Neural cell (in vitro differentiated cells): ENCODE data around the gene GGA1. TPM values are rescaled to one million over a fixed set of nuclear protein-coding genes. Genes with fewer than 3 reads are reported as not detected.
A peak's percentile ranks its signal among the peaks of the same experiment; 100 is the strongest.
"Not testable (repeated sequence)": the region's sequence is repeated elsewhere in the genome, so short reads cannot be mapped to it uniquely, and the experiment has no call there.

Experiments used
- H2AFZ ChIP-seq: fragments of 200-600, 300-800 bp; sonication (generic), shearing (Covaris generic); 2 replicates; pipeline ENCODE4 v1.6.0; 2014; ENCODE audit warnings: low read depth, mild to moderate bottlenecking, antibody characterized with exemption, low read length, moderate library complexity
- H3F3A ChIP-seq: fragments of 200-600 bp; shearing (Covaris generic); 2 replicates; pipeline ENCODE4 v1.6.1; 2016; ENCODE audit warnings: mild to moderate bottlenecking, moderate library complexity, mixed read lengths, antibody characterized with exemption, low read length; ENCODE audit not compliant: insufficient read depth, poor library complexity, severe bottlenecking
- H3K27ac ChIP-seq: fragments of 200-600, 300-800 bp; sonication (generic), shearing (Covaris generic); 2 replicates; pipeline ENCODE4 v1.5.1; 2014; ENCODE audit warnings: mild to moderate bottlenecking, low read length, moderate library complexity
- H3K27me3 ChIP-seq: fragments of 300-800, 200-600 bp; sonication (generic), shearing (Covaris generic); 2 replicates; pipeline ENCODE4 v1.6.0; 2014; ENCODE audit warnings: mild to moderate bottlenecking, low read depth, low read length, moderate library complexity; ENCODE audit not compliant: insufficient read depth
- H3K36me3 ChIP-seq: fragments of 300-800, 200-600 bp; sonication (generic), shearing (Covaris generic); 2 replicates; pipeline ENCODE4 v1.5.1; 2014; ENCODE audit warnings: mild to moderate bottlenecking, antibody characterized with exemption, low read length, moderate library complexity; ENCODE audit not compliant: insufficient read depth
- H3K4me2 ChIP-seq: fragments of 300-800, 200-600 bp; sonication (generic), shearing (Covaris generic); 2 replicates; pipeline ENCODE4 v1.6.0; 2014; ENCODE audit warnings: mild to moderate bottlenecking, low read length
- H3K4me3 ChIP-seq: fragments of 300-800, 200-600 bp; sonication (generic), shearing (Covaris generic); 2 replicates; pipeline ENCODE4 v1.5.1; 2014; ENCODE audit warnings: mild to moderate bottlenecking, low read length, moderate library complexity
- H3K79me2 ChIP-seq: fragments of 200-600 bp; shearing (Covaris generic); replicated peaks from 2 replicates; pipeline ENCODE4 v1.6.0; 2014; ENCODE audit warnings: mild to moderate bottlenecking, low read length, moderate library complexity; ENCODE audit not compliant: insufficient read depth
- H3K9ac ChIP-seq: fragments of 300-800, 200-600 bp; sonication (generic), shearing (Covaris generic); 2 replicates; pipeline ENCODE4 v1.6.1; 2016; ENCODE audit warnings: mild to moderate bottlenecking, low read length, mixed read lengths
- H3K9me2 ChIP-seq: fragments of 200-600 bp; shearing (Covaris generic); 2 replicates; pipeline ENCODE4 v1.6.1; 2016; ENCODE audit warnings: mild to moderate bottlenecking, low read length, mixed read lengths; ENCODE audit not compliant: insufficient read depth
- H3K9me3 ChIP-seq: fragments of 200-600, 300-800 bp; sonication (generic), shearing (Covaris generic); 2 replicates; pipeline ENCODE4 v1.6.1; 2016; ENCODE audit warnings: mild to moderate bottlenecking, mixed run types, low read length, moderate library complexity, mixed read lengths
- H4K20me1 ChIP-seq: fragments of 200-600 bp; shearing (Covaris generic); 2 replicates; pipeline ENCODE4 v1.6.1; 2016; ENCODE audit warnings: mild to moderate bottlenecking, mixed run types; ENCODE audit not compliant: insufficient read depth
- CTCF ChIP-seq: fragments of 450-650 bp; IDR thresholded peaks from 2 replicates; pipeline ENCODE4 v1.5.1; 2014; ENCODE audit warnings: antibody characterized with exemption, mild to moderate bottlenecking, moderate library complexity; ENCODE audit not compliant: poor library complexity, severe bottlenecking
- EZH2 ChIP-seq: fragments of 200-600, 300-800 bp; shearing (Covaris generic), sonication (generic); IDR thresholded peaks from 2 replicates; pipeline ENCODE4 v1.6.1; 2014; ENCODE audit warnings: antibody characterized with exemption, low read length, borderline replicate concordance, mild to moderate bottlenecking; ENCODE audit not compliant: insufficient read depth, poor library complexity, severe bottlenecking
- MXI1 ChIP-seq: fragments of 450-650 bp; conservative IDR thresholded peaks from 2 replicates; pipeline ENCODE4 v1.6.1; 2014; ENCODE audit warnings: antibody characterized with exemption, mild to moderate bottlenecking; ENCODE audit not compliant: poor library complexity, severe bottlenecking
- POLR2AphosphoS5 ChIP-seq: IDR thresholded peaks from 2 replicates; pipeline ENCODE4 v1.6.1; 2012
- polyA plus RNA-seq: library from polyadenylated mRNA; depleted of rRNA; stranded (reverse); fragments of >200 nt; gene quantifications from 2 replicates; pipeline ENCODE4 v1.2.3, GENCODE V29; 2014

The GGA1 gene
- polyA plus RNA-seq, 1 donor from 2014 or later, result 57.5 TPM

DNA sequence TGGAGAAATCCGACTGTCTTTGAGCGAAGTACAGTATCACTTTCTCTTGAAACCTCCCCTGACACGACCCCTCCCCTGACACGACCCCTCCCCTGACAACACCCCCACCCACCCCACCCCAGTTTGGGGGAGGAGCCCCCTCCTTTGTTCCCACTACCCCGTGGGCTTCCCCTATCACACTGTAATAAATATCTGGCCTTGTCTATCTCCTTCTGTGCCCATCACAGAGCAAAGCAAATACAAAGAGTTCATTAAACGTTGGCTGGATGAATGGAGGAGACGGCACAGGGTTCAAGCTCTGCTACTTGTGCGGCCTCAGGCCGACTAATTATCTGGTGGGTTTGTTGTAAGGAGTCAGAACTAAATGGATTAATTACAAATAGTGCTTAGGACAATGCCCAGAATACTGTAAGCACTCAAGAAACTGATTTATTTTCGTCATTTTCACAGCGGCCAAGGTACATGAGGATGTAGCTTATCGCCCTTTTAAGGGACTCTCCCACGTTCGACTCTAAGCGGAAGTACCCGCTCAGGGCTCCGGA is 628 bp upstream of the GGA1 start:
- peak overlapping the region; percentile 95 for H2AFZ ChIP-seq
- TF ChIP-seq EZH2 (no peak), CTCF (no peak), POLR2AphosphoS5 (peak; percentile 91)
- no peaks in the 10 kb centered on the region for H4K20me1 ChIP-seq
- peak overlapping the region; percentile 92 for H3K9ac ChIP-seq
- H3K9me3 ChIP-seq, result no peaks in the 10 kb centered on the region
- no peaks in the 10 kb centered on the region for H3K9me2 ChIP-seq
- H3F3A ChIP-seq, result no peaks in the 10 kb centered on the region
- H3K79me2 ChIP-seq, result peaks cover 10% of the 10 kb centered on the region
- peak overlapping the region; percentile 98 for H3K4me3 ChIP-seq
- no peaks in the 10 kb centered on the region for H3K36me3 ChIP-seq
- H3K27me3 ChIP-seq, result no peaks in the 10 kb centered on the region
- H3K27ac ChIP-seq, result peak overlapping the region; percentile 97
- peak overlapping the region; percentile 97 for H3K4me2 ChIP-seq

DNA sequence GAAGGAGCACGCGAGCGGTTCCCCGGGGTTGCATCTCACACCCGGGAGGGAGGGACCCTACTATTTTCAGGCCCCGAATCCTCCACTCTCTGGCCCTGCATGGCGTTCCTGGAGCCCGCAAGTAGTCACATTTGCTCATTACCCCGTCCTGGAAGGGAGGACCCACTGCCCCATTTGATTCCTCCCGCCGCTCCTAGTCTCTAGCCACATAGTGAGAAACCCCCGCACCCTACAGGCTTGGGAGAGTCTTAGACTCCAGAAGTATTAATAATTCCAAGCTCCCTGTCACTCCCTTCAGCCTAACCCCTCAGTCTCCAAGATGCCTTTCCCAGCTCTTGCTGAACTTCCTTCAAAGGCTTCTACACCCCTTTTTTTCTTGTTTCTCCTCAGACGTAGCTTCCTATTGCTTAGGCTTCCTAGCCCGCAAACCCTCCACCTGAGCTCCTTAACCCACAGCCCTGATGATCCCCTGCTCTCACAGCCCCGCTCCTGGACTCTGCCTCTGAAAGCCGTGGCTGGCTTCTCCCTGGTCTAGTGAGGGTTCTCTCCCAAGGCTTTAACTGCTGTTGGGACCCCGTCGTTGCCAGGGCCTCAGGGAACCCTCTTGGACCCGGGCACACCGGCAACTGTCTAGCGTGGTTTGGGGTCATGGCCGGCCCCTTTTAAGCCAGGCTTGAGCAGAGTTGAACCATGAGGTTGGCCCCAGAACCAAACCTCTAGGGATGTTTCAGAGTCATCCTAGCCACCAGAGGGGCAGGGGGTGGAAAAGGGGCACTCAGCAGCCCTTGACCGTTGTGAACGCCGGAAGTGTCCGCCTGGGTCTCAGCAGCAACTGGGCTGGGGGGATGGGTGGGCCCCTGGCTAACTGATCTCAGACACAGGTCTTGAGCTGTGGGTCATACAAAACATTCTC is 862 bp downstream of the GGA1 start:
- Histone ChIP-seq H3K9me3 (no peaks in the 10 kb centered on the region), H3K27ac (peak overlapping the region; percentile 97), H3K9ac (peak overlapping the region; percentile 92), H3K79me2 (peaks cover 10% of the 10 kb centered on the region), H3K36me3 (no peaks in the 10 kb centered on the region), H3K4me2 (peak overlapping the region; percentile 97), H3K4me3 (peak overlapping the region; percentile 98), H3F3A (no peaks in the 10 kb centered on the region), H4K20me1 (no peaks in the 10 kb centered on the region), H3K27me3 (no peaks in the 10 kb centered on the region), H3K9me2 (no peaks in the 10 kb centered on the region), H2AFZ (peak overlapping the region; percentile 56)
- TF ChIP-seq CTCF (no peak), MXI1 (peak; percentile 20)

DNA sequence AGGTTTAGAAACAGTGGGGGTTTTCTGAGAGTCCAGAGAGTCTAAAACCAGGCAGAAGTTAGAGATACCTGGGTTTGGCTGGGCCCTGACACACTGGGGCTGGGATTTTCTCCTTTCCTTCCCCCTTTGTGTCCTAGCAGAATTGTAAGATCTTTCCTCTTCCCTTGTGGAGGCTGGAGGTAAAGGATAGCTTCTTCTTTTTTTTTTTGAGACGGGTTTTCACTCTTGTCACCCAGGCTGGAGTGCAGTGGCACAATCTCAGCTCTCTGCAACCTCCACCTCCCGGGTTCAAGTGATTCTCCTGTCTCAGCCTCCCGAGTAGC is 1.5 kb downstream of the GGA1 start:
- peaks cover 10% of the 10 kb centered on the region for H3K79me2 ChIP-seq
- peak overlapping the region; percentile 92 for H3K9ac ChIP-seq
- not testable (repeated sequence) for H3K36me3 ChIP-seq, H3K9me2 ChIP-seq, H3K27me3 ChIP-seq, H3F3A ChIP-seq, H3K27ac ChIP-seq, H4K20me1 ChIP-seq, H2AFZ ChIP-seq, H3K9me3 ChIP-seq
- H3K4me3 ChIP-seq, result peak overlapping the region; percentile 98
- H3K4me2 ChIP-seq, result peak overlapping the region; percentile 97
